ENCODE measurements around the gene GPR155.
A peak's percentile ranks its signal among the peaks of the same experiment; 100 is the strongest.
"Not testable (repeated sequence)": the region's sequence is repeated elsewhere in the genome, so short reads cannot be mapped to it uniquely, and the experiment has no call there.

GPR155 gene

DNA sequence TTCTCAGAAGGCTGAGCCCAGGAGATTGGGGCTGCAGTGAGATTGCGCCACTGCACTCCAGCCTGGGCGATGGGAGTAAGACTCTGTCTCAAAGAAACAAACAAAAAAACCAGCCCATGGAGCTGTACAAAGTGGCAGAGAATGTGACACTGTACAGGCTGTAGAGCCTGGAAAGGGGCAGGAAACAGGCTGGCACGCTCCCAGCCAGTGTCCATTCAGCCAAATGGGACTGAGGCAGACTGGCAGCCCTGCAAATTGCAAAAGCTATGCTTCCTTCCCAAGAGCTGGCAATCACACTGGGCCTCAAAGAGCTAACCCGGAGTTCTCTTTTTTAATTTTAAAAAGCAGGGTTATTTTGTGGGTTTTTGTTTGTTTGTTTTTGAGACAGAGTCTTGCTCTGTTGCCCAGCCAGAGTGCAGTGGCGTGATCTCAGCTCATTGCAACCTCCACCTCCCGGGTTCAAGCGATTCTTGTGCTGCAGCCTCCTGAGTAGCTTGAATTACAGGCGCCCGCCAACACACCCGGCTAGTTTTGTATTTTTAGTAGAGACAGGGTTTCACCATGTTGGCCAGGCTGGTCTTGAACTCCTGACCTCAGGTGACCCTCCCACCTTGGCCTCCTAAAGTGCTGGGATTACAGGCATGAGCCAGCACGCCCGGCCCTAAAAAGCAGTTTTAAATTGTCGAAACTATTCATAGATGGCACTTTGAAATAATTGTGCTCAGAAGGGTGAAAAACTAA, 48.5 kb downstream of the GPR155 start:
- DNase-seq, result no peak

GRCh38 chr2:174436351-174436750, 50.5 kb downstream of the GPR155 start:
- no peak for DNase-seq

DNA sequence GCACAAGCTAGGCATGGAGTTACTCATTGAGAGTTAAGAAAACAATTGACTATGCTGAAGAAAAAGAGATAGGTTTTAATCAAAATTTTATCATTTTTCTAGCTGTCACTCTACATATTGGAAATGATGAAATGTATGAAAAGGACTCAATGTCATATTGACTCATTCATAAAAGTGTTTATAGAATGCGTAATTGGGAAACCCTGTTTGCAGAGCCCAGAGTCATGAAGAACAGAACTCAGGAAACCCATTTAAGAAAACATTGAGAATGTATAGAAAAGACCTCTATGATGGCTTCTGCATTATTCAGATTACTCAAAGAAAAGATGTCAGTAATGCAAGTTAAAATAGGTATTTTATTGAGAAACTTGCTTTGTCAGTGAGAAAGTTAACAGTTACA, 54.9 kb downstream of the GPR155 start:
- DNase-seq, result no peak

GRCh38 chr2:174430066-174430465, 56.8 kb downstream of the GPR155 start:
- no peak for DNase-seq

GRCh38 chr2:174428214-174428613, 58.6 kb downstream of the GPR155 start:
- DNase-seq, result no peak

DNA sequence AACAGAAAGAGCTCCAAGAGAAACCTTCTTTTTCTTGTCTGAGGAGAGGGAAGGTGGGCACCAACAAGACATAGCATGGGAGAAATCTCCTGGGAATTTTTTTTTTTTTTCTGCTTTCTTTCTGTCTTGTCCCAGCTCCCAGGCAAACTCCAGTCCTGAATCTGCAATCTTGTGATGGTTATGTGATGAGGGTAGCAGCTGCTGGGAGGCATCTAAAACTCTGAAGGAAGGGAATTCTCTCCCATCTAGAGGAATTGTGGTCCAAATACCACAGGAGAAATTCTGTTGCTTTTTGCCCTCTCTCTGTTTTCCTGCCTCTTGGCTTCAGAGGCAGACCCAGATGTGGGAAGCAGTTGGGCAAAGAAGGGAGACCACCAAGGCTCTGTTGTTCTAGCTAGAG, 74.6 kb downstream of the GPR155 start:
- no peak for DNase-seq

- DNase-seq, result not testable (repeated sequence)
These were observed 76.8 kb downstream of the GPR155 start for GRCh38 chr2:174410039-174410438.

- DNase-seq, result no peak
These were observed 83.2 kb downstream of the GPR155 start for GRCh38 chr2:174403628-174404027.

GRCh38 chr2:174400853-174401252, 86.0 kb downstream of the GPR155 start:
- DNase-seq, result no peak

DNA sequence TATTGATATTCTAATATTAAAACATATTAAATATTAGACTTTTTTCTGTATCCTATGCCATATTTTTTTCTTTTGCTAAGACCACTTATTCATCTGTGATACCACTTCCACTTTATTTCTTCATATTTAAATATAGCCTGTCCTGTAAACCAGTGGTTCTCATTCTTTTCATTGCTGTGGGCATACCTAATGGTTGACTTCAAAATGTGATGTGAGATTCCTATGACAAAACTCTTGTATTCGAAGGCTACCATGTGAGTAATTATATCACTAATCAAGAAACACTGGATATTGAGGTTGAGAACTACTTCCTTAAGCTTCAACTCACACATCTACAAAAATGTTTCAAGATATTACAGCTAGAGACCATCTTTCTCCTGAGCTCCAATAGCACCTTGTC, 87.7 kb downstream of the GPR155 start:
- DNase-seq, result no peak

DNA sequence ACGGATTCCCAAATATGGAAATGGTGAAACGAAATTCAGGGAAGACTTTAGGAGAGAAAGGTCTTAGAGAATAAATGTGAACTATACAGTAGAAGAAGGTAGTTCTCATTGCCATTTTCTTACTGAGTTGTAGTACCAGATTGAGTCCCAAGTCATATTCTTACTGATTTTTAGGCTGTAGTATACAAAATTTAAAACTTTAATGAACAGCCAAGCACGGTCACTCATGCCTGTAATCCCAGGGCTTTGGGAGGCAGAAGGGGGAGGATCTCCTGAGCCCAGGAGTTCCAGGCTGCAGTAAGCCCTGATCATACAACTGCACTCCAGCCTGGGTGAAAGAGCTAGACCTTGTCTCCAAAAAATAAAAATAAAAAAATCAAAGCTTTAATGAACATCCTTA, 89.1 kb downstream of the GPR155 start:
- no peak for DNase-seq

DNA sequence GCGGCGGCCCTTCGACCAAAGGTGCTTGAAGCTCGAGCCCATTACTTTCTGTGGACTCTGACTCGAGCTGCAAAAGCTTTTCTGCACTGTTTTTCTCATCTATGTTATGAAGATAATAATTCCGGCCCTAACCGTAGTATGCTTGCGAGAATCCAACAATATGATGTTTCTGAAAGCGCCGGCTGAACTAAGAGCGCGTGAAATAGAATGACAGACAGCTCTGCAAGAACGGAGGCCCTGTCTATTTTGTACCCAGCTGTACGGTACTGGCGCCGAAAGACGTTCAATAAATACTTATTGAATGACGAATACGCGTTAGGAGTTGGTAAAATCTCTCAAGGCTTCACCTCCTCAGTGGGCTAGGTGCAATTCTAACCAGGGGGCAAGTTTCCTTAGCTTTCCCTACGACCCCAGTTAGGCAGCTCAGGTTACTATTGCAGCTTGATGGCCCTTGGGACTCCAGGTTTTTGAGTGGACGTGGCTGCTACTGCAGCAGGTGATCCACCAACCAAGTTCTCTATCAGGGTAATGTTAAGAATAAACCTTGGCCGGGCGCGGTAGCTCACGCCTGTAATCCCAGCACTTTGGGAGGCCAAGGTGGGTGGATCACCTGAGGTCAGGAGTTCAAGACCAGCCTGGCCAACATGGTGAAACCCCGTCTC, 90.7 kb downstream of the GPR155 start:
- no peak for DNase-seq

DNA sequence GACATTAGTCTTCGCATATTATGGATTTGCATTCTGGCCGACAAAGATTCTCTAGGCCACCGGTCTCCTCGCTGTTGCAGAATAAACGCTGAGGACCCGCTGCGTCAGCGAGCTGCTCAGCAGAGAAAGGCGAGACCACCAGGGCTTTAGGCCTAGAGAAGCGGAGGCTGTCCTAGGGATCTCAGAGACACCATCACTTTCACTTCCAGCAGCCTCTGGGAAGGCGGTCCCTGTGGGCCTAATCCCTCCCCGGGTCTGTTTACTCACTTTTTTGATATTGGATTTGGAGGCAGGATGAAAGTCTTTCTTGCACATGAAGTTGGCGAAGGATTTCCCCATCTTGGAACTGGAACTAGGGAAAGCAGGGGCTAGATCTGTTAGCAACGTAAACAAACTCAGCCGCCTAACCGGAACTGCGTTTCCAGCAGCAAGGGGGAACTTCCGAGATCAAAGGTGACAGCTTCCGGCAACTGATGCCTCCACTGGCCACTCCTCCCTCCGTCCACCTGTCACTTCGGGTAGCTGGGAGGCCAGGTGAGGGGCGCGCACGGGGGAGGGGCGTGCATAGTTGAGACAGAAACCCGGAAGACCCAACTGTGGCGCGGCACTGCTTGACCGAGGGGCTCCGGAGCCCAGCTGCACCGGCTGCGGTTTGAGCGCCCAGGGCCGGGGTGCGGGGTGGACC, 91.4 kb downstream of the GPR155 start, which contains the start of gene SCRN3:
TSS of gene SCRN3 (plus strand) at position 447 of the 685 bp plus-strand sequence. CDS start 2,554 bp downstream, outside the sequence.
- DNase-seq, result peak; percentile 72

- DNase-seq, result no peak
These were observed 94.1 kb downstream of the GPR155 start for GRCh38 chr2:174392706-174393105.

GRCh38 chr2:174390303-174390702, 96.5 kb downstream of the GPR155 start:
- not testable (repeated sequence) for DNase-seq

- no peak for DNase-seq
These were observed 97.3 kb downstream of the GPR155 start for GRCh38 chr2:174389542-174389941.

DNA sequence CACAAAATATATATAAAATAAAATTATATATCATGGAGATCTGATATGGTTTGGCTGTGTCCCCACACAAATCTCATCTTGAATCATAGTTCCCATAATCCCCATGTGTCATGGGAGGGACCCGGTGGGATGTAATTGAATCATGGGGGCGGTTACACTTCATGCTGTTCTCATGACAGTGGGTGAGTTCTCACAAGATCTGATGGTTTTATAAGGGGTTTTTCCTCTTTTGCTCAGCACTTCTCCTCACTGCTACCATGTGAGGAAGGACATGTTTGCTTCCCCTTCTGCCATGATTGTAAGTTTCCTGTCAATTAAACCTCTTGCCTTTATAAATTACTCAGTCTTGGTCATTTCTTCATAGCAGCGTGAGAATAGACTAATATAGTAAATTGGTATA, 98.1 kb downstream of the GPR155 start:
- not testable (repeated sequence) for DNase-seq

DNA sequence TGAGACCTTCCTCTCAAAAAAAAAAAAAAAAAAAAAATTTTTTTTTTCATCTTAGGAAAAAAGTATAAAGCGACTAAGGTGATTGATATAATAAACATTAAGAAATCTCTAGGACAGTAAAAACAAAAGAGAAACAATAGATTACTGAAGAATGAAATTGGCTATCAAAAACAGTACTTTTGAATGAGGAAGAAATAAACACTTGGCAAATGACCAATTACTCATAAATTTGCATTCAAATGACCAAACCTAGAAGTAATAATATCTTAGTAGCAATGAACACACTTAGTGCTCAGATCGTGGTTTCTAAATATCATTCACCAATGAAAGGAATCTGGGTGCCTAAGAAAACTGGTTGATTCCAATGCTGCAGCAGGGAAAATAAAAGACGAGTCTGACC, 101.6 kb downstream of the GPR155 start:
- no peak for DNase-seq

GRCh38 chr2:174383796-174384195, 103.0 kb downstream of the GPR155 start:
- no peak for DNase-seq

Measured in activated gamma-delta T cell treated with Interleukin-2 at 50 U/mL for 16 hours (primary cell).